Endothelial cell of umbilical vein (primary cell): ENCODE data around the gene STYK1. TPM values are rescaled to one million over a fixed set of nuclear protein-coding genes. Genes with fewer than 3 reads are reported as not detected.

Experiments
- BruUV-seq: library from RNA; stranded (reverse); fragments of 400-500 nt; replicated peaks from 2 replicates; lab custom pipeline; 2021; lab: Mats Ljungman, UMichigan
- CTCF ChIA-PET: fragments of 300-600, 350-600 bp; sonication (Branson Sonifier 250); formaldehyde crosslinking; loops from one replicate; lab custom pipeline; 2021; ENCODE audit warnings: antibody characterized with exemption, inconsistent platforms; lab: Charles Lee
- POLR2A ChIA-PET: fragments of 300-600, 350-600 bp; sonication (Branson Sonifier 250); formaldehyde crosslinking; loops from one replicate; lab custom pipeline; 2021; ENCODE audit warnings: antibody characterized with exemption, inconsistent platforms; lab: Charles Lee
- DNase-seq: peaks from one replicate; pipeline ENCODE4 v3.0.0-alpha.2; 2011; ENCODE audit warnings: low read depth, low spot score
- FAIRE-seq: peaks from 2 replicates; lab custom pipeline; 2011; peaks lifted over from hg19 to GRCh38; lab: Jason Lieb, UNC
- H2AFZ ChIP-seq: 2 replicates; pipeline ENCODE4 v1.6.0; 2012; ENCODE audit warnings: low read depth, low read length, control low read depth, inconsistent platforms
- H3K27ac ChIP-seq: 2 replicates; pipeline ENCODE4 v1.5.1; 2011; ENCODE audit warnings: low read depth, mild to moderate bottlenecking, control low read depth, low read length, moderate library complexity; ENCODE audit not compliant: insufficient read depth
- H3K27me3 ChIP-seq, 2 experiments: 2 replicates each; pipeline versions ENCODE4 v1.6.0 to v1.6.1; 2011; ENCODE audit warnings: low read length in 2 of 2, mixed read lengths in 1 of 2; ENCODE audit not compliant: control insufficient read depth in 2 of 2, insufficient read depth in 2 of 2
- H3K36me3 ChIP-seq, 2 experiments: 2 replicates in 1 of 2; 3 replicates in 1 of 2; pipeline ENCODE4 v1.5.1; 2011; ENCODE audit warnings: low read length in 2 of 2, mild to moderate bottlenecking in 1 of 2, moderate library complexity in 1 of 2; ENCODE audit not compliant: control insufficient read depth in 2 of 2, insufficient read depth in 2 of 2; ENCODE audit errors: extremely low read depth in 1 of 2
- H3K4me1 ChIP-seq: 3 replicates; pipeline ENCODE4 v1.5.1; 2011; ENCODE audit warnings: mild to moderate bottlenecking, low read length; ENCODE audit not compliant: control insufficient read depth, insufficient read depth; ENCODE audit errors: extremely low read depth
- H3K4me2 ChIP-seq: 2 replicates; pipeline ENCODE4 v1.6.1; 2011; ENCODE audit warnings: low read length, control low read depth, mixed read lengths; ENCODE audit not compliant: insufficient read depth
- H3K4me3 ChIP-seq, 3 experiments: fragments of 200-600 bp in 1 of 3; sonication (generic), shearing (Covaris generic) in 1 of 3; replicated peaks in 1 of 3; 2 replicates each; pipeline ENCODE4 v1.5.1; 2011 to 2016; ENCODE audit warnings: control low read depth in 3 of 3, low read length in 3 of 3, mild to moderate bottlenecking in 2 of 3, inconsistent platforms in 1 of 3, low read depth in 1 of 3, moderate library complexity in 1 of 3; ENCODE audit not compliant: insufficient read depth in 1 of 3
- H3K79me2 ChIP-seq: 2 replicates; pipeline ENCODE4 v1.6.0; 2012; ENCODE audit warnings: low read length, inconsistent platforms; ENCODE audit not compliant: control insufficient read depth, insufficient read depth
- H3K9ac ChIP-seq: replicated peaks from 2 replicates; pipeline ENCODE3; 2011; ENCODE audit warnings: low read length, control low read depth; ENCODE audit not compliant: insufficient read depth; ENCODE audit errors: extremely low read depth
- H3K9me1 ChIP-seq: replicated peaks from 3 replicates; pipeline ENCODE4 v1.6.0; 2011; ENCODE audit warnings: mild to moderate bottlenecking, low read length; ENCODE audit not compliant: control insufficient read depth, insufficient read depth; ENCODE audit errors: extremely low read depth
- H3K9me3 ChIP-seq: replicated peaks from 2 replicates; pipeline ENCODE4 v1.5.1; 2012; ENCODE audit warnings: low read length, inconsistent platforms; ENCODE audit not compliant: control insufficient read depth, insufficient read depth
- H4K20me1 ChIP-seq: replicated peaks from 2 replicates; pipeline ENCODE3; 2011; ENCODE audit warnings: mild to moderate bottlenecking, low read length; ENCODE audit not compliant: control insufficient read depth, insufficient read depth; ENCODE audit errors: extremely low read depth
- EZH2 ChIP-seq: IDR thresholded peaks from 2 replicates; pipeline ENCODE4 v1.6.1; 2012; ENCODE audit warnings: borderline replicate concordance, low read depth, mild to moderate bottlenecking, moderate library complexity, low read length, inconsistent platforms; ENCODE audit not compliant: severe bottlenecking
- FOS ChIP-seq: IDR thresholded peaks from 2 replicates; pipeline ENCODE4 v1.6.1; 2011; ENCODE audit warnings: mild to moderate bottlenecking, low read length, moderate library complexity, borderline replicate concordance; ENCODE audit not compliant: insufficient read depth
- GATA2 ChIP-seq: IDR thresholded peaks from 2 replicates; pipeline ENCODE4 v1.7.0; 2011; ENCODE audit warnings: low read depth, mild to moderate bottlenecking, moderate library complexity, mixed read lengths, low read length; ENCODE audit not compliant: insufficient read length, insufficient read depth
- JUN ChIP-seq: IDR thresholded peaks from 2 replicates; pipeline ENCODE4 v1.6.1; 2011; ENCODE audit warnings: borderline replicate concordance, low read depth; ENCODE audit not compliant: insufficient read length, insufficient read depth
- MYC ChIP-seq: IDR thresholded peaks from one replicate; pipeline ENCODE4 v1.6.1; 2011; ENCODE audit warnings: mild to moderate bottlenecking, low read depth, low read length
- POLR2A ChIP-seq: IDR thresholded peaks from 2 replicates; pipeline ENCODE4 v1.6.1; 2012; ENCODE audit warnings: low read depth, mild to moderate bottlenecking, control low read depth, low read length
- POLR2AphosphoS5 ChIP-seq: IDR thresholded peaks from 2 replicates; pipeline ENCODE4 v1.6.1; 2012; ENCODE audit warnings: low read depth, mild to moderate bottlenecking, control low read depth, low read length, moderate library complexity; ENCODE audit not compliant: insufficient read depth
- dilution Hi-C: fragments of 300-500 bp; cut with MboI; formaldehyde crosslinking; loops from one replicate; pipeline ENCODE4 v1.15.0; 2019; ENCODE audit warnings: low sequenced_read_pairs; ENCODE audit not compliant: extremely low pct_ligation_motif_present
- intact Hi-C: fragments of 100-400 bp; cut with micrococcal nuclease; formaldehyde crosslinking; loops from one replicate; pipeline ENCODE4 v1.10.0; 2022
- polyA plus RNA-seq, 4 experiments: library from polyadenylated mRNA; depleted of rRNA in 3 of 4; stranded (reverse) in 3 of 4; unstranded in 1 of 4; fragments of >200 nt; gene quantifications; 2 replicates each; pipeline versions ENCODE4 v1.2.1 to v1.2.3, GENCODE V29; 2011 to 2012; ENCODE audit warnings: missing spikeins in 1 of 4
- total RNA-seq: library from RNA; stranded (reverse); gene quantifications from 2 replicates; pipeline ENCODE4 v1.2.3, GENCODE V29; 2021
- TF ChIP-seq, protein P1 (sequence below): IDR thresholded peaks from 2 replicates; pipeline ENCODE4 v1.6.1; 2011; ENCODE audit not compliant: insufficient read depth, insufficient read length
- TF ChIP-seq, protein P2 (sequence below), 2 donors: IDR thresholded peaks; 1 replicate in 1 of 2; 2 replicates in 1 of 2; pipeline ENCODE4 v1.5.1; 2011; ENCODE audit warnings: low read length in 2 of 2, mild to moderate bottlenecking in 2 of 2, moderate library complexity in 2 of 2, control low read depth in 1 of 2, inconsistent platforms in 1 of 2, low read depth in 1 of 2; ENCODE audit not compliant: insufficient read depth in 1 of 2; ENCODE audit errors: extremely low read depth in 1 of 2

The STYK1 gene
- total and polyA plus RNA-seq, 2 donors (not counting 3 experiments of a cell fraction or from before 2014, with no cell fraction given), result 7.7 to 15.2 TPM

DNA sequence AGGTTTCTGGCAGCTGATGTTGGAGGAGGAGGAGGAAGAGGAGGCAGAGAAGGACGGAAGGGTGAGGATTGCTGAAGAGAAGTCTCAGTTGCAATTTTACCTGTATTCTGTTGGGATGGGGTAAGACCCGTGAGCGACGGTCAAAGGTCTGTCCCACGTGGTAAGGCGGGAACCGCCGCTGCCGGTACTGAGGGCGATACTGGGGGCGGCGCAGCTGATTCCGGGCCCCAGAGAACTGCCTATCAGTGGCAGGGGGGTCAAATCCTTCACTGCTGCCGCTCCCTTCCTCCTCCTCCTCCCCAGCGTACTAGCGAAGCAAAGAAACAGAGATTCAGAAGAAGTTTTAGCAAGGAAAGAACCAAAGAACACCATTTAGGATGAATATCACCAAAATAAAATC is 36.0 kb upstream of the STYK1 start:
- no peak overlapping the region for H3K9ac ChIP-seq
- FAIRE-seq (no peak), DNase-seq (no peak)
- no peak overlapping the region for H2AFZ ChIP-seq
- ChIA-PET POLR2A (no interaction called here), CTCF (interaction anchor here (2.0 kb wide), 1 partner anchor 10 kb away, joined by 7 read pairs; no protein-coding TSS in a partner anchor)
- H3K9me1 ChIP-seq, result no peaks in the 10 kb centered on the region
- dilution Hi-C loops (no loop called here), intact Hi-C loops (no loop called here)
- H3K4me3 ChIP-seq, result no peak overlapping the region
- no peak overlapping the region for H3K4me2 ChIP-seq
- TF ChIP-seq EZH2 (no peak), POLR2A (no peak), GATA2 (no peak), POLR2AphosphoS5 (no peak), JUN (no peak)
- TF ChIP-seq, protein P1, sequence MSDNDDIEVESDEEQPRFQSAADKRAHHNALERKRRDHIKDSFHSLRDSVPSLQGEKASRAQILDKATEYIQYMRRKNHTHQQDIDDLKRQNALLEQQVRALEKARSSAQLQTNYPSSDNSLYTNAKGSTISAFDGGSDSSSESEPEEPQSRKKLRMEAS, result no peak
- no peaks in the 10 kb centered on the region for H3K9me3 ChIP-seq
- peaks cover 17 to 55% of the 10 kb centered on the region in 2 experiments for H3K36me3 ChIP-seq
- peaks cover 86% of the 10 kb centered on the region for H3K79me2 ChIP-seq
- no peak overlapping the region for H3K27ac ChIP-seq
- no peaks in the 10 kb centered on the region for H3K4me1 ChIP-seq
- BruUV-seq, result no TSS peak
- H3K27me3 ChIP-seq, result no peaks in the 10 kb centered on the region
- H4K20me1 ChIP-seq, result no peaks in the 10 kb centered on the region

DNA sequence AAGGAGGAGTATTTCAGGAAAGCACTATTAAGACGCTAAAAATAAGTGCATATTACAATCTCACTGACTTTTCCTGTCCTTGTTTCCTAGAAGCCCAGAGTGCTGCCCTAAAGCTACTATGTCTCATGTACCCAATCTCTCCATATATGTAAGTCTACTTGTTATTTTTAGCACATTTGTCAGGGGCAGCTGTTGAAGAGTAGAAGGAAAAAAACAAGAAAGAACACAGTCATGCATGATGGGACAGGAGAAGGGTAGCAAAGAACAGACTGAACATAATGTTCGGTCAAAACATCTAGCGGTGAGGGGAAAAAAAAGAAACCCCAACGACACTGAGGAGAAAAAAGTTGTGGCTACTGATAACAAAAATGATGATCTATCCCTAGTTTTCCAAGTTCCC is 35.0 kb upstream of the STYK1 start:
- POLR2A ChIA-PET, result no interaction called here

More for the DNA sequence above, 35.0 kb upstream of the STYK1 start:
- H3K4me2 ChIP-seq, result no peak overlapping the region
- peaks cover 78% of the 10 kb centered on the region for H3K79me2 ChIP-seq
- H3K9ac ChIP-seq, result no peak overlapping the region
- no peak overlapping the region for H3K4me3 ChIP-seq
- DNase-seq (no peak), FAIRE-seq (no peak)
- no peaks in the 10 kb centered on the region for H3K27me3 ChIP-seq
- CTCF ChIA-PET, result interaction anchor here (1.5 to 2.0 kb wide), 2 partner anchors 10 to 41 kb away, joined by 7 to 8 read pairs; no protein-coding TSS in a partner anchor
- H3K36me3 ChIP-seq, result peaks cover 17 to 54% of the 10 kb centered on the region in 2 experiments
- no peaks in the 10 kb centered on the region for H3K9me1 ChIP-seq
- H3K9me3 ChIP-seq, result no peaks in the 10 kb centered on the region
- dilution Hi-C loops, result no loop called here
- intact Hi-C loops, result no loop called here
- H2AFZ ChIP-seq, result no peak overlapping the region
- H3K4me1 ChIP-seq, result no peaks in the 10 kb centered on the region
- BruUV-seq, result no TSS peak
- no peak overlapping the region for H3K27ac ChIP-seq
- no peaks in the 10 kb centered on the region for H4K20me1 ChIP-seq
- TF ChIP-seq JUN, result no peak
- TF ChIP-seq FOS, result no peak
- TF ChIP-seq GATA2, result no peak
- no peak for TF ChIP-seq MYC
- TF ChIP-seq, protein P2, sequence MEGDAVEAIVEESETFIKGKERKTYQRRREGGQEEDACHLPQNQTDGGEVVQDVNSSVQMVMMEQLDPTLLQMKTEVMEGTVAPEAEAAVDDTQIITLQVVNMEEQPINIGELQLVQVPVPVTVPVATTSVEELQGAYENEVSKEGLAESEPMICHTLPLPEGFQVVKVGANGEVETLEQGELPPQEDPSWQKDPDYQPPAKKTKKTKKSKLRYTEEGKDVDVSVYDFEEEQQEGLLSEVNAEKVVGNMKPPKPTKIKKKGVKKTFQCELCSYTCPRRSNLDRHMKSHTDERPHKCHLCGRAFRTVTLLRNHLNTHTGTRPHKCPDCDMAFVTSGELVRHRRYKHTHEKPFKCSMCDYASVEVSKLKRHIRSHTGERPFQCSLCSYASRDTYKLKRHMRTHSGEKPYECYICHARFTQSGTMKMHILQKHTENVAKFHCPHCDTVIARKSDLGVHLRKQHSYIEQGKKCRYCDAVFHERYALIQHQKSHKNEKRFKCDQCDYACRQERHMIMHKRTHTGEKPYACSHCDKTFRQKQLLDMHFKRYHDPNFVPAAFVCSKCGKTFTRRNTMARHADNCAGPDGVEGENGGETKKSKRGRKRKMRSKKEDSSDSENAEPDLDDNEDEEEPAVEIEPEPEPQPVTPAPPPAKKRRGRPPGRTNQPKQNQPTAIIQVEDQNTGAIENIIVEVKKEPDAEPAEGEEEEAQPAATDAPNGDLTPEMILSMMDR (IDR thresholded peaks at IDR 0.05; ENCODE audit: extremely low read depth in 1 of 2, insufficient read depth in 1 of 2, low read depth in 1 of 2, low read length in 2 of 2), result no peak
- no peak for TF ChIP-seq POLR2AphosphoS5
- no peak for TF ChIP-seq POLR2A
- TF ChIP-seq, protein P1, result no peak
- no peak for TF ChIP-seq EZH2
